ENCODE results near the gene FNBP1.
"Not testable (repeated sequence)": the region's sequence is repeated elsewhere in the genome, so short reads cannot be mapped to it uniquely, and the experiment has no call there.

FNBP1 gene

DNA sequence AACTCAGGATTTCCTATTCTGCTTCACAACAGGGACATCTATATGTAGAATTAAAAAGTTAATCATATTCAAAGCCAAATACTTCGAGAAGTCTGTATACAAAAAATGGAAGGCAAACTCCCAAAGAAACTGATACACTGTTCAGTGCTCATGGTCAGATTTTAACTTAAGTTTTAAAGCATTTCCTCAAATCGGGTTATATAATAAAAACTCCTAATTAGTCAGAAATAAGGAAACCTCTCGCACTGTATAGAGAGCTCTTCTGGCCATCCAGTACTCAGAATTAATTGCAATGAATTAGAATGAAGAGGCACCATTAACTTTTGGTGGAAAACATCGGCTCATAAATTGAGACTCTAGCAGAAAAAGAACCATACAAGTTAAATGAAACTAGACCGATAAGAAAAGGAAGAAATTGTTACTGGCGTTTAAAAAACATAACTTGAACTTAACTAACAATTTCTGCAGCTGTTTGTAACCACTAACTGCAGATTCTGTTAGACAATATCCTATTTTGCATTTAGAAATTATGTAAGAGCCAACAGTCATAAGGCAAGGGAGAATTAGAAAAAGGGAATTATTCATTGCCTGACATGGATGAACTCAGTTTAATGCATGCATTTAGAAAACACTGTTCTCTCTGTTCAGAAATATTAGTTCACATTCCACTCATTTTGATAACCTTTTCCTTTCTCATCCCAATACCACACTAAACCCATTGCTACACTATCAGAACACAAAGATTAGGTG lies 96.6 kb downstream of the FNBP1 start:
- DNase-seq = no peak

DNA sequence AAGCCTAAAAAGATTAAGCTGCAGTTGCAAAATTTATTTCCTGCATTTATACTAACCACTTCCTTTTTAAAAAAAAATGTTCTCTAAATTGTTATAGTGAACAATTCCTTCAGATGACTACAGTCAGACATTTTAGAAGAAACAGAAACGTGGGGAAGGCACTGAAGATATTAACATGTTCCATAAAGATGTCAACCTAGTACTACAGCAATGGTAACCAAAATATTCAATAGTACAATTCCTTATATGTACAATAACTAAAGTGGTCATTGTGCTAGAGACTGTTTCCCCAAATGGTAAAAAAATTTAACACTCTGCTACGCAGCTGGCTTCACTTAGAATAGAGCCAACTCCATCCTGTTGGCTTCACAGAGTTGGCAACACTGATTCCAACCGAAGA lies 97.7 kb downstream of the FNBP1 start:
- peak in 1 of 2 donors; percentile 70 for DNase-seq

DNA sequence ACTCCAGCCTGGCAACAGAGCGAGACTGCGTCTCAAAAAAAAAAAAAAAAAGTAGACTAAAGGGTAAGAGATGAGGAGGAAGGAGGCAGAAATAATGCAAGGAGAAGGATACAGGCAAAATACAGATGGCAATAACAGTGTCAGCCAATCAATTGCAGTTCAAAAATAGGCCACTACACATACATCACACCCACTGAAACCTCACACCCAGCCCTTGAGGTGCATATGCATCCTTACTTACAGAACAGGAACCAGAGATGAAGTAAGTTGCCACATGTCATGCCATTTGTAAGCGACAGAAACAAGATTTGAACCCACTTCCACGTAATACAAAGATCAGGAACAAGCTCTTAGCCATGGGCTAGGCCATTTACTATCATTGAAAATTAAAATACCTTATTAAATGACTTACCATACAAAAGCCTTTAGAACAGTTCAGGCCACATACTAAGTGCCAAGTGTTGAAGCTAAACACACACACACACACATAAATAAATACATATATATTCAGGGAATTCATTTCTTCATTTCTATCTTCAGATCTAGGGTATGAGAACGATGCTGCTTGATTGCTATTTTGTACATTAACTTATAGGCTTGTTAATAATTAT lies 98.4 kb downstream of the FNBP1 start:
- DNase-seq = peak; percentile 74 to 82

DNA sequence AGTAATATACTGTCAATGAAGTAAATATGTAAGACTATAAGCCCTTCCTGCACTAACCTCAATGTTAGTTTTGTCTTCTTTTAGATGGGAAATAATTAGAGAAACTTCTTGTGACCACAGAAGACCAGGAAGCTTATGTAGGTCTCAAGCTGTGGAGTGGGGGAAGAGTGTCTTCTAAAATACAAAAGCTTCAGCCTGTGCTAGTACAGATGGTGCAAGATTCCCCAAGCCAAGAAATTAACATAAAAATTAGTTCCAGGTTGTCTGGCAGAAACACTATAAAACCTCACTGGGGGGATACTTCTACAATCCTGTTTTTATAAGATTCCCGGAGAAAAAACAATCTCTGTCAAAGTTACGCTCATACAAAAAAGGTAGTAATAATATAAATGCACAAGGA lies 103.6 kb downstream of the FNBP1 start:
- DNase-seq = no peak

DNA sequence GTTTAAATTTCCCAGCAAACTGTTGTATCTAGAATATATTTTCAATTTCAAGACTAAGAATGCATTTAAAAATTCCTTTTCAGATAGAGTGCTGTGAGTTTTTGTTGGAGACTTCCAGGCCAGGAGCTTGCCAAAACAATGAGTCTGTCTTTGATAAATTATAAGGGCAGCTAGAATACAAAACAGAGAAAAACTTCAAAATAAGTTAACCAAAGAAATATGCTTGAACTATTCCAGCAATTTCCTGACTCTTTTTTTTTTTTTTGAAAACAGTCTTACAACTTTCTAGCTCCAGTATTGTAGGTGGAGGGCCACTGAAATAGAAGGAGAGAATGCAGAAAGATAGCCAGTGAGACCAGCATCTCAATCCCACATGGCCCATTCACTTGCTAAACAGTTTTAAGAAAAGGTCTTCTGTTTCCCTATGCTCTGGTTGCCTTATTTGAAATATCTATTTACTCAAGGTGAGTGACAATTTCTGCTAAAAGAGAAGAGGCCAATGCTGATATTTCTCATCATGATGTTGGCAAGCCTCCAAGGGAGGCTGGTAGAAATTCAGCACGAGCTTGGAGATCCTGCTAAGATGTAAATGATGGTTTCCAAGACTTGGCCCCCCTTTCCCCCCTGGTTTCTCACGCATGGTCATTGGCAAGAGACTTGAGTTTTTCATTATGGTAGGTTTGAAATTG lies 104.6 kb downstream of the FNBP1 start:
- no peak for DNase-seq

DNA sequence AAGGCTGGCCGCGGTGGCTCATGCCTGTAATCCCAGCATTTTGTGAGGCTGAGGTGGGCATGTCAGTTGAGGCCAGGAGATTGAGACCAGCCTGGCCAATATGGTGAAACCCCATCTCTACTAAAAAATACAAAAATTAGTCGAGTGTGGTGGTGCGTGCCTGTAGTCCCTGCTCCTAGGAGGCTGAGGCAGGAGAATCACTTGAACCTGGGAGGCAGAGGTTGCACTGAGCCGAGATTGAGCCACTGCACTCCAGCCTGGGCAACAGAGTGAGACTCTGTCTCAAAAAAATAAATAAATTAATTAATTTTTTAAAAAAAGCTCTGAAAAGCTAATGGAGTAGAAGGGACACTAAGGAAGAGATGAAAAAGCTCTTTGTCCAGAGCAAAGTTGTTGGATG lies 105.1 kb downstream of the FNBP1 start:
- DNase-seq = not testable (repeated sequence)

DNA sequence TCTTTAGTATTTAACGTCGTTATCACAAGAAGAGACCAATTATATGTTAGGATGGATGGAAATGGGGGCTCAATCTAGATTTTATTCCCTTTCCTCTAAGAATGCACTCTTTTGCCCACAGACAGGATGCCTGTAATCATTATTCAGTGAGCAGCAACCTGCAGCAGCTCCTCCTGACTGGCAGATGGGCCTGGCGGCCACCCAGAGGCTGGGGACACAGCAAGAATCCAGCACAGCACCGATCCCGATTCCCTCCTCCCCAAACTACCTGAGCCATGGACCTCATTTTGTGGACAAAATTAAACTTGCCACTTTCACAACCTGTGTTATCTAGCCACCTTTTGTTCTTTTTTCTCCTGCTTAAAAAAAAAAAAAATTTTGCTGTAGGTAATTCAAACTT lies 106.8 kb downstream of the FNBP1 start:
- DNase-seq = no peak

DNA sequence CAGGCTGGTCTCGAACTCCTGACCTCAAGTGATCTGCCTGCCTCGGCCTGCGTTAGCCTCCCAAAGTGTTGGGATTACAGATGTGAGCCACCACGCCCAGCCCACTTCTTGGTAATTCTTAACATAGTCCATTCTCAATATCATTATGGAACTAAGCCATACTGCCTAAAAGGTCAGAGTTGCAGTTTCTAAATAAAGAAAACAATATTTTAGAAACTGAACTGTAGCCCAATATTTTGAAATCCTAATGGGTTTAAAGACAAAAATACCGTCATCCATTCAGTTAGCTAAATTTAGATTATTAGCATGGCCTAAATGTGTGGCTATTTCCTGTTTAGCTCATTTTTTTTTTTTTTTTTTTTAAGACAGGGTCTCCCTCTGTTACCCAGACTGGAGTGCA lies 108.2 kb downstream of the FNBP1 start:
- DNase-seq = no peak

DNA sequence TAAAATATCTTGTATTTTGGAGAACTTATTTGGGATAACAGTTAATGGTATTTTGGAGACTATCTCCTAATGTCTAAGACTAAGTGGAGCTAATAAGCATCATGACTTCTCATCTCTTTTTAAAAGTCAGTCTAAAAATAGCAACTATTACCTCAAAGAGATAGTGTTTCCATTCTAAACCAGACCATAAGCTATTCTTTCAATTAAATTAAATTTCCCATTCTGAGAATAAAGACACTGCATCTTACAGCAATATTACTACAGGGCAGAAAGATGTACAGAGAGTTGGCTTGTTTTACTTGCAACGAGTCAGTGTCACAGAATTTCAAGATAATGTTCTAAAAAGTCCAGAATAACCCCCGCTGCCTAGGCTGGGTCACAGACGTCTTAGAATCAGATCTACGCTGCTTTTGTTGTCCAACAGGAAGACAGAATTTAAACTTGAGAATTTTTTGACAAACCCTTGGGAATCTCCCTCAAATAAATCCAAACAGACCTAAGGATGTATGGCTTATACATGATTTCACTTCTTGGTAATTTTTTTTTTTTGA lies 108.9 kb downstream of the FNBP1 start:
- peak in 1 of 2 donors; percentile 48 for DNase-seq

DNA sequence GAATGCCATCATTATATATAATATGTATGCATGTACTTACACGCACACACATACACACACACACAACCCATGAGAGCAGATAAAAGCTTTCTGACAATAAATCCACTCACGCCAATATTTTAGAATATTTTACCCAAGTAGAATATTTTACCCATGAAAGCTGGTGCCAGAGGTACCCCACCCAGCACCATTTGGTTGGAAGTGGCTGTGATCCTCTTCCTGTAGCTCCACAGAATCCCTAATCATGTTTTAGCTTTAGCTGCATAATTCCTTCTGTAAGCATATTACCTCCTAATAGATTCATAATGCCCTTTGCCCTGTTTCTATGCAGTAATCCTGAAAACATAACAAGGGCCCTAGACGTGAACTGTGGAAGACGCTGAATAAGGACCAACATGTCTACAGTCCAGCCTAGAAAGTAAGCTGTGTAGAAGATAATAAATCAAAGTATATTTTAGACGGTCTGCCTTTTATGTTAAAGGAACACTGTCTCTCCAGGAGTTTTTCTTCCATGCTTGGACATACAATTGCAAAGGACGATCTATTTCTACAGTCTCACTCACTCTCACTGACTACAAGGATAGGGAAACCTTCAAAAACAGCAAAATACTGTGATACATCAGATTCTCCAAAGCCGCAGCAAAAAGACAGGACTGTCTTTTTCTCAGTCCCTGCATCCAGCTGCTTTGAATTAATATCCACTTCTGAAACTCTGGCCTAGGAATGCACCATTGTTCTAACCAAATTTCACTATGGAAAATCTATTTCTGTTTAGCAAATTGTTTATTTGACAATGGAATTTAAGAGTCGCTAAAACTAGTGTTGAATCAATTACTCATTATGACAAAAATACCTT lies 109.6 kb downstream of the FNBP1 start:
- DNase-seq = no peak

DNA sequence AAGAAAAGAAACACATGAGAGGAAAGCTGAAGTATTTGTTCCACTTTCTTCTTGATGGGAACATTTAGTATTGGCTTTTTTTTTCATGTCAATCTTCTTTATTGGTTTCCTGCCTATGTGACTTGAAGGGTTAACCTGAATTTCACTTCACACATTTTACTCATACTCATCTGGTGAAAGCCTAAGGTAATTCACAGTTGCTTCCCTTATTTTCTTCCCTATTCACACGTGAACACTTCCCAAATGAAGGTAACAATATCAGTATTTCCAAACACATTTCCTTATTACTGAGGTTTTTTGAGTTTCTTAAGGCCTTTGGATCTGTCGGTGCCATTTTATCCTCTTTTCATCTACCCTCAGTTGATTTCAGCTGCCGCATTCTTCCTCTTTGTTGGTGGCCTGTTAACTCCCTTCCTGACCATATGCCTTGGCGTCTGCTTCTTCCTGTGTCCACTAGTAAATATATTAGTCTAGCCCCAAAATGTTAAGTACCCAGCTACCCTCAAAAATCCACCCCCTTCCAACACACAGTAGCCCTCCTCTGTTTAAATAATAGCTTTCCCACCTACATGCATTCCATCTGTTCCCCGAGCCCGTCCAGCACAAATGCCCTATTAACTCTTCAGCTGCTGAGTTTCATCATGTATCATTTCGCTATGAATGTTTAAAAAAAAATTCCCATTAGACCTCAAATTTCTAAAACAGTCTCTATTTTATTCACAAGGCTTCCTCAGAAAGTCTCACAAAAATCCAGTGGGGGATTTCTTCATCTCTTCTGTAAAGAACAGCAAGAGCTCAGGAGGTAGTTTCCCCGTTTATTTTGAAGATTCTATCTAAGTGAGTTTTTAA lies 110.5 kb downstream of the FNBP1 start:
- peak in 1 of 2 donors; percentile 75 for DNase-seq

DNA sequence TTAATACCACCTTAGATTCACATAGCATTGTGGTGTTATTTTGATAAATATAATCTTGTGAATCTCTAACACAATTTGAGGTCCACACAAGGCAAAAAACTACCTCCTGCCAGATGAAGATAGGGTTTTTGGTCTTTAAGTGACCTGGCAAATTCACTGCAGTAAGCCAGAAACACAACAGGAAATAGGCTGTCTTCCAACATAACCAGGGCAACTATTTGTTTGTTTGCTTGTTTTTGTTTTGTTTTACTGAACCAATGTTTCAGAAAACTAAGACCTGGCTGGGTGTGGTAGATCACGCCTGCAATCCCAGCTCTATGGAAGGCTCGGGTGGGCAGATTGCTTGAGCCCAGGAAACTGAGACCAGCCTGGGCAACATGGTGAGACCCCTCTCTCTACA lies 112.2 kb downstream of the FNBP1 start:
- DNase-seq = peak; percentile 24 to 75

DNA sequence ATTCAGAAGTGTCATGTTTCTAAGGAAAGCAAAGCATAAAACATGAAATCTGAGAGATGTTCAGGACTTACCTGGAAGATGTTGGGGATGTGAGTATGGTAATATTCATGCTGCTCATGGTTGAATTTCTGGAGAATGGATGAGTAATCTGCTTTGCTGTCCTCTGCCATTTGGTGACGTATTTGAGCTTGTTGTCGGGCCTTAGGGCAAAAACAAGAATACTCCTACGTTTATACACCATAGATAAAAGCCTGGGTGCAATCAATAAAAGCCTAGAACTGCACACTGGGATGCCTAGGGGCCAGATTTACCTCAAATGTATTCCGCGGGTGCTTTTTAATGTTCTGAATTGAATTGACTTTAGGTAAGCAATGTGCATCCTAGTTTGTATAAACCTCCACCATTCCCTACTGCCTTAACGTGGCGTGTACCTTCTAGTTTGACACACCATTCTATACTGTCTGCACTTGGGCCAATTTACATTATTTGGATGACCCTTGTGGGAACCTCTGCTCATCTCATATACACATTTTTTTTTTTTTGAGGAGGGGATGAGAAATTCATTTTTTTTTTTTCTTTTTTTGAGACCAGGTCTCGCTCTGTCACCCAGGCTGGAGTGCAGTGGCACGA lies 113.4 kb downstream of the FNBP1 start:
- no peak for DNase-seq

DNA sequence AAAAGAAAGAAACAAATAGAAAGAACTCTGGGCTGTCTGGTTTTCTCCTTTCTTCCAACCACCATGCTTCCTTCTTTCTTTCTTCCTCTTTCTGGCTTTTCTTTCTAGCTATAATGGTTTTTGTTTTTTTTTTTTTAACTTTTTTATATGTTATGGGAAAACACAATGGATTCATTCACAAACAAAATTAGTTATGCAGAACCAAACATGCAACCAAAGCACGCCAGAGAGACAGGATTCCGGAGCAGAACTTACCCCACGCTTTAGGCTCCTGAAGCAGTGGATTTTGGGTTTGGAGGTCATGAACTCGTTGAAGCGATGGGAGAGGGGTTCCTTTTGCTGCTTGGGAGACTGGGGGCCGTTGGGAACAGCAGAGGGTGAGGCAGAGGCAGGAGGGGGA lies 119.4 kb downstream of the FNBP1 start:
- no peak for DNase-seq

DNA sequence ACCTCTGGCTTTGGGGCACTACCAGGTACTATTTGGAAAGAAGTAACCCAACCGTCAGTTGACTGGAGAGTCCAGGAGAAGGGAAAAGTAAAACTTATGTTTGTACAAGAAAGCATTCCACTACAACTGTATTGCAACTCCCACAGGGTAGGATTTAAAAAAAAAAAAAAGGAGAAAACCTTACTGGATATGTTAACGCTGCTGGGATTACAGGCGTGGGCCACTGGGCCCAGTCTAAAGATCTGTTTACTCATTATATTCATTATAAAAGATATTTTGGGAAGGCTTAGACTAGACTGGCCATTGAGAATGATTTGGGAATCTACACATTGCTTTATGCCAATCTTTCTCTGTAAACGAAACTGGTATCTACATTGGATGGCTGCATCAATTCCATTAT lies 121.1 kb downstream of the FNBP1 start:
- DNase-seq = no peak

DNA sequence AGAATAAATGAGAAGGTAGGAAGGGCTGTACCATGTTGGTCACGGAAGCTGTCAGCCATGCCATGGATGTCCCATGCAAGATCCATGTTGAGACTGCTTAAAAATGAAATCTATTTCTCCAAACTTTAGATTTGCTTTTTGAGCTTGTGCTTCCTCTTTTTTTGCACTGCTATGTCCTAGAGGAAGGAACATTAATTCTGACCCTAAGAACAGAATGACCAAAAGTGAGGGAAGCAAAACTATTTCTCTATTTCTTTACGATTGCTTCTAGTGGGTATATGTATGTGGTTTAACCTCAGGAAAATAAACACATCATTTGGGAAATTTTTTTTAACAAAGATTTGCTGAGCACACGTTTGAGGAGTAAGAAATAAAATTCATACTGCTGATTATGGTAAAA lies 123.1 kb downstream of the FNBP1 start:
- DNase-seq = no peak

DNA sequence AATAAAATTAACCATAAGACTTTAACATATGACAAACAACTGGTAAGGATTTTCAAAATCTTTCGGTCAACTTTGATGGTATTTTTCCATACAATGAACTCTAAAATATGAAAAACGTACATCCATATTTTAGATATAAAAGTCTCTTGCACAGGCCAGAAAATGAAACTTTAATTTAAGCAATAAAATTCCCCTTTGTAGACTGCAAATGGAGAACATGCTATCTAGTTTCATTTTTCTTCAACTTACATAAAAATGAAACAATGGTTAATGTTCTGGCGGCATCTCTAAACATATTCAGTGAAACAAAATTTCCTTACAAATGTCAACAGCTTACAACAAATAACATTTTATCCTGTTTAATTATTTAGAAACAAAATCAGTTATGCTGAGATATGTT lies 123.7 kb downstream of the FNBP1 start:
- DNase-seq = no peak

DNA sequence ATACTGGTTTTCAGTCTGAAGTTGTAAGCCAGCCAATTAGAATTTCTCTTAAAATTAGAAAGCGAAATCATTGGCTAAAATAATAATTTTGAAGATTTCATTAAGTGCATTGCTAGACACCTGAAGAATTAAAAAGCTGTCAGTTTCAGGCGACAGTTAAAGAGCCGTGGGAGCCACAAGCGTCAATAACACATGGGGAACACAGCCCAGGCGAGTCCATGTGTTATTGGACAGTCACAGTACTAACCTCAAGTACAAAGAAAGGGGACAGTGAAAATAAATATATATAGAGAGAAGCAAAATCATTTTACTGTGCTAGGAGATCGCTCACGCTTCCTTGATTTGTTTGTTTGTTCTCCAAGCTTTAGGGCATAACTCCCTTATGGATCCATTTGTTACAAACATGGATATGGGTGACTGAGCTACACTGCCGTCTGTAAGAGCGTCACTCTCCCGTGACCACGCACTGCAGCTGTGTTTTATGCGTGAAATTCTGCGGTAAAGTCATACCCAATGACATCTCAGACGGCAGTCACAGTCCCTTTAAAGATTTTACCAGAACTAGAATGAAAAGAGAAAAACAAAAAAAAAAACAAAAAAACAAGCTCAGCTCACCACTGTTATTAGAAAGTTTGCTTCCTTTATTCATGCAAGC lies 124.6 kb downstream of the FNBP1 start:
- DNase-seq = no peak

DNA sequence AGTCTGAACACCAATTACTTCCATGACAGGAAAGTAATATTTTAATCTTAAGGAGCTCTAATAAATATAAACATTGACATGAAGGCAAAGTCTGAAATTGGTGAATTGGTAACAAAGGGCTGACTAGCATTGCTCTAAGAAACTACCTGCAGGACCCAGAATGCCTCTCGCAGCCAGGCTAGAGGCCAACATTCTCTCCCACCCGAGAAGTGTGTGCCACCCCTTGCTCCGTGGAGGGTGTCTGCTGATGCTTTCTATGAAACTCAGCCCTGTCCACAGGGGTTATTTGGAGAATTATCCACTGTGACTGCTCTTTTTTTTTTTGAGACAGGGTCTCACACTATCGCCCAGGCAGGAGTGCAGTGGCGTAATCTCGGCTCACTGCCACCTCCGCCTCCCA lies 126.3 kb downstream of the FNBP1 start:
- no peak for DNase-seq

DNA sequence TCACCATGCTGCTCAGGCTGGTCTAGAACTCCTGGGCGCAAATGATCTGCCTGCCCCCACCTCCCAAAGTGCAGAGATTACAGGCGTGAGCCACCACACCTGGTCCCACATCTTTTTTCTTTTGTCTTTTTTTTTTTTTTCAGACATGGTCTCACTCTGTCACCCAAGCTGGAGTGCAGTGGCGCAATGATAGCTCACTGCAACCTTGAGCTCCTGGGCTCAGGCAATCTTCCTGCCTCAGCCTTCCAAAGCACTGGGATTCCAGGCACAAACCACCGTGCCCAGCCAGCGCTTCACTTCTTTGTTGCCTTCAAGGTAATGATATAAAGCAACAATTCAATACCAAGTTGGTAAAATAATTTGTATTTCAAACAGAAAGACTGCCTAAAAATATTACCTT lies 128.9 kb downstream of the FNBP1 start:
- DNase-seq = no peak
